SU-DHL-6 (cell line): Measurements from ENCODE around the gene MAP2.

Source experiments
- H2AFZ ChIP-seq: fragments of 200-600 bp; sonication (generic); 2 replicates; pipeline ENCODE4 v1.6.1; 2014; ENCODE audit warnings: low read depth, mild to moderate bottlenecking, moderate library complexity, mixed read lengths, antibody characterized with exemption, low read length; ENCODE audit not compliant: severe bottlenecking
- H3F3A ChIP-seq: fragments of 200-600 bp; shearing (Covaris generic); 2 replicates; pipeline ENCODE4 v1.6.0; 2016; ENCODE audit warnings: antibody characterized with exemption, mild to moderate bottlenecking; ENCODE audit not compliant: insufficient read depth
- H3K27ac ChIP-seq: fragments of 200-600 bp; sonication (generic); 2 replicates; pipeline ENCODE4 v1.5.1; 2016; ENCODE audit warnings: low read depth, mild to moderate bottlenecking, low read length, moderate library complexity, mixed read lengths
- H3K27me3 ChIP-seq: fragments of 200-600 bp; sonication (generic), shearing (Covaris generic); 2 replicates; pipeline ENCODE4 v1.6.0; 2014; ENCODE audit warnings: mild to moderate bottlenecking, low read length
- H3K36me3 ChIP-seq: fragments of 200-600 bp; sonication (generic); 2 replicates; pipeline ENCODE4 v1.6.1; 2014; ENCODE audit warnings: mild to moderate bottlenecking, low read length, mixed read lengths
- H3K4me2 ChIP-seq: fragments of 300-600, 200-600 bp; shearing (Covaris generic), sonication (generic); 2 replicates; pipeline ENCODE4 v1.6.0; 2014; ENCODE audit warnings: low read length, low read depth, mild to moderate bottlenecking; ENCODE audit not compliant: poor library complexity, severe bottlenecking
- H3K4me3 ChIP-seq: fragments of 200-600 bp; sonication (generic); 2 replicates; pipeline ENCODE4 v1.5.1; 2014; ENCODE audit warnings: antibody characterized with exemption, low read length, mild to moderate bottlenecking, mixed read lengths; ENCODE audit not compliant: insufficient read depth, poor library complexity, severe bottlenecking
- H3K79me2 ChIP-seq: fragments of 200-600 bp; sonication (generic); 2 replicates; pipeline ENCODE4 v1.6.1; 2014; ENCODE audit warnings: mild to moderate bottlenecking, low read length, moderate library complexity; ENCODE audit not compliant: insufficient read depth
- H3K9ac ChIP-seq: fragments of 200-600 bp; sonication (generic); 2 replicates; pipeline ENCODE4 v1.7.0; 2014; ENCODE audit warnings: mild to moderate bottlenecking, low read length
- H3K9me2 ChIP-seq: fragments of 200-600 bp; sonication (generic); replicated peaks from 2 replicates; pipeline ENCODE4 v1.6.1; 2014; ENCODE audit warnings: low read length; ENCODE audit not compliant: insufficient read depth
- H3K9me3 ChIP-seq: fragments of 200-600 bp; sonication (generic); 2 replicates; pipeline ENCODE4 v1.6.1; 2014; ENCODE audit warnings: low read length, mixed read lengths; ENCODE audit not compliant: insufficient read depth
- H4K20me1 ChIP-seq: fragments of 200-600 bp; sonication (generic); 2 replicates; pipeline ENCODE4 v1.6.1; 2014; ENCODE audit warnings: low read depth, mild to moderate bottlenecking, antibody characterized with exemption, low read length, moderate library complexity, mixed read lengths
- CTCF ChIP-seq: fragments of 200-600 bp; sonication (generic); IDR thresholded peaks from one replicate; pipeline ENCODE4 v1.5.1; 2017; ENCODE audit warnings: antibody characterized with exemption, mild to moderate bottlenecking, low read length, moderate library complexity; ENCODE audit not compliant: insufficient read depth, poor library complexity, severe bottlenecking
- EZH2phosphoT487 ChIP-seq: fragments of 200-600 bp; sonication (generic), shearing (Covaris generic); conservative IDR thresholded peaks from 2 replicates; pipeline ENCODE4 v1.6.1; 2018; ENCODE audit warnings: mild to moderate bottlenecking, antibody characterized with exemption, low read length, moderate library complexity, mixed read lengths

Gene MAP2

DNA sequence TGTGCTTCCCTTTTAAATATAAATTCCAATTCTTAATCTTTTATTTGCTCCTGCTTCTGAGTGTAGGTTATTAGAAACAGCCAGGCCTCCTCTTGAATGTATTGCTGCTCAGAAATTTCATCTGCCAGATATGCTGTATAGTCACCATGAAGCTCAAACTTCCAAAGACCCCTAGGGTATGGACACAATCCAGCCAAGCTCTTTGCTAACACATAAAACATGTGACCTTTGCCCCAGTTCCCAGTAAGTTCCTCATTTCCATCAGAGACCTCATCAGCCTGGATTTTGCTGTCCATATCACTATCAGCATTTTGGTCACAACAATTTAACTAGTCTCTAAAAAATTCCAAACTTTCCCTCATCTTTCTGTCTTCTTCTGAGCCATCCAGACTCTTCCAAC is 75.2 kb downstream of the MAP2 start:
- H2AFZ ChIP-seq, result no peak overlapping the region
- H3K4me2 ChIP-seq, result no peak overlapping the region
- no peaks in the 10 kb centered on the region for H3K27me3 ChIP-seq
- no peaks in the 10 kb centered on the region for H3K9me2 ChIP-seq
- H3F3A ChIP-seq, result no peaks in the 10 kb centered on the region
- TF ChIP-seq EZH2phosphoT487 (no peak), CTCF (no peak)
- H3K27ac ChIP-seq, result no peak overlapping the region
- H3K4me3 ChIP-seq, result no peak overlapping the region
- H3K9ac ChIP-seq, result no peak overlapping the region
- H4K20me1 ChIP-seq, result no peaks in the 10 kb centered on the region
- no peaks in the 10 kb centered on the region for H3K79me2 ChIP-seq
- H3K36me3 ChIP-seq, result no peaks in the 10 kb centered on the region
- H3K9me3 ChIP-seq, result no peaks in the 10 kb centered on the region

DNA sequence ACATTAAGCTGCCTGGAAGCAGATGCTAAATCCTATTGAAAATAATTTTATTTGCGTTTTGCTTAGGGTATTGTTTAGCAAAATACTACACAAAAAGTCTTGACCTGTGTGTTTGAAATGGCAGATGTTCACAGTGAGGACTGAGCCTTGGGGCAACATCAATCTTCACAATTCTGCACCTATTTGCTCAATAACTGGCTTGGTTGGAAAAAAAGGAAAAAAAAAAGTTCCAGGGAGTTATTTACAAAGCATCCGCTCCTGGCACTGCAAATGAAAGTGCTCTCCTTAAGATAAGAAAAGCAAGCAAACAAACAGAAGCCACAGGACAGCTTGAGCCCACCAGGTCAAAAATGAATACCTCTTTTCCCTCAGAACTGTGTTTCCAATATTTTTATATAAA is 77.7 kb downstream of the MAP2 start:
- H3K79me2 ChIP-seq, result no peaks in the 10 kb centered on the region
- H2AFZ ChIP-seq, result no peak overlapping the region
- no peaks in the 10 kb centered on the region for H3K36me3 ChIP-seq
- no peak overlapping the region for H3K4me3 ChIP-seq
- TF ChIP-seq EZH2phosphoT487, result no peak
- no peak for TF ChIP-seq CTCF
- H3K9ac ChIP-seq, result no peak overlapping the region
- no peaks in the 10 kb centered on the region for H3K9me2 ChIP-seq
- no peaks in the 10 kb centered on the region for H3F3A ChIP-seq
- no peak overlapping the region for H3K27ac ChIP-seq
- no peaks in the 10 kb centered on the region for H4K20me1 ChIP-seq
- no peak overlapping the region for H3K4me2 ChIP-seq
- no peaks in the 10 kb centered on the region for H3K27me3 ChIP-seq
- no peaks in the 10 kb centered on the region for H3K9me3 ChIP-seq

DNA sequence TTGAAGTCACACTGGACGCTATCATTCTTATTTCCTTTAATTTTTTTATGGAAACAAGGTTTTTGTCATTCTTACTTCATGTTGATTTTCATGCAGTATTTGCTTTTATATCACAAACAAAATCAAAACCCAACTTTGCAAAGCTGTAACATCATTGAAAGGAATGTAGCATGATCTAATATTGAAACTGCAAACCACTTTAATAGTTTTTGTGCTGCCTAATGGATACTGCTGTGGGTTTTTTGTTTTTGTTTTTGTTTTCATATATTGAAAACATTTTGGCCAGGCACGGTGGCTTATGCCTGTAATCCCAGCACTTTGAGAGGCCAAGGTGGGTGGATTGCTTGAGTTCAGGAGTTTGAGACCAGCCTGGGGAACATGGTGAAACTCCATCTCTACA is 81.6 kb downstream of the MAP2 start:
- H3K9me2 ChIP-seq, result no peaks in the 10 kb centered on the region
- no peaks in the 10 kb centered on the region for H3K36me3 ChIP-seq
- H2AFZ ChIP-seq, result no peak overlapping the region
- no peak overlapping the region for H3K4me2 ChIP-seq
- no peak overlapping the region for H3K27ac ChIP-seq
- no peaks in the 10 kb centered on the region for H3F3A ChIP-seq
- no peak overlapping the region for H3K9ac ChIP-seq
- H3K79me2 ChIP-seq, result no peaks in the 10 kb centered on the region
- no peaks in the 10 kb centered on the region; the same call in 1 of the 2 replicates for H4K20me1 ChIP-seq
- TF ChIP-seq EZH2phosphoT487 (no peak), CTCF (no peak)
- H3K9me3 ChIP-seq, result no peaks in the 10 kb centered on the region
- no peaks in the 10 kb centered on the region for H3K27me3 ChIP-seq
- H3K4me3 ChIP-seq, result no peak overlapping the region

DNA sequence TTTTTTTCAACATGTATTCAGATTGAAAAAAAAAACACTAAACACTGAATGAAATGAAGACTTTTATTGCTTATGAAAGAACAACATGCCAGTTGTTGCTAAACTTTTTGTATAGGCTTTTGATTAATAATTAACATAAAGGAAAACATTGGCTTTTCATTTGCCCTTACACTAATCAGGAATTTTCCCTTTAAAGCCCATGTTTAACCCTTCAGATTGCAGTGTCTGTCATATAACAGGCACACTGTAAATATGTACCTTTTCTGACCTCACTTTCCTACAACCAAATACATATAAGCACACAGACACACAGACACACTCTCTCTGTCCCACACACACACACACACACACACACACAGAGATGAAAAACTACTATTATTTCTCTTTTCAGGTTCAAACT is 84.4 kb downstream of the MAP2 start:
- Histone ChIP-seq H3K4me2 (no peak overlapping the region), H3K9me2 (no peaks in the 10 kb centered on the region), H3K9ac (no peak overlapping the region), H3K4me3 (no peak overlapping the region), H3K27me3 (no peaks in the 10 kb centered on the region), H3F3A (no peaks in the 10 kb centered on the region), H2AFZ (no peak overlapping the region), H4K20me1 (no peaks in the 10 kb centered on the region; the same call in 1 of the 2 replicates), H3K36me3 (no peaks in the 10 kb centered on the region), H3K79me2 (no peaks in the 10 kb centered on the region), H3K9me3 (no peaks in the 10 kb centered on the region), H3K27ac (no peak overlapping the region)
- TF ChIP-seq EZH2phosphoT487 (no peak), CTCF (no peak)
